ENCODE measurements around the gene NRF1.
A peak's percentile ranks its signal among the peaks of the same experiment; 100 is the strongest.

Gene NRF1

GRCh38 chr7:129772646-129773280 lies 161.2 kb downstream of the NRF1 start:
- no peak for DNase-seq

- DNase-seq: no peak
Observed at GRCh38 chr7:129773328-129773731, 161.8 kb downstream of the NRF1 start.

- DNase-seq: no peak
Observed at GRCh38 chr7:129773871-129774270, 162.4 kb downstream of the NRF1 start.

GRCh38 chr7:129774359-129774758 lies 162.8 kb downstream of the NRF1 start:
- DNase-seq: no peak

GRCh38 chr7:129774871-129775694 lies 163.6 kb downstream of the NRF1 start:
- DNase-seq: no peak

- DNase-seq: no peak
Observed at GRCh38 chr7:129775695-129776361, 164.3 kb downstream of the NRF1 start.

GRCh38 chr7:129776362-129776722 lies 164.8 kb downstream of the NRF1 start:
- DNase-seq: no peak

- DNase-seq: no peak
Observed at GRCh38 chr7:129777195-129777844, 165.8 kb downstream of the NRF1 start.

GRCh38 chr7:129777993-129778769 lies 166.7 kb downstream of the NRF1 start:
- no peak for DNase-seq

GRCh38 chr7:129778770-129779601 lies 167.5 kb downstream of the NRF1 start:
- no peak for DNase-seq

GRCh38 chr7:129779602-129780256 lies 168.2 kb downstream of the NRF1 start:
- DNase-seq: peak; percentile 21

- DNase-seq: peak; percentile 65
Observed at GRCh38 chr7:129780257-129780973, 168.9 kb downstream of the NRF1 start.

GRCh38 chr7:129780974-129781927 lies 169.7 kb downstream of the NRF1 start:
- DNase-seq: no peak

GRCh38 chr7:129781928-129782817 lies 170.7 kb downstream of the NRF1 start:
- no peak for DNase-seq

- no peak for DNase-seq
Observed at GRCh38 chr7:129782818-129783583, 171.5 kb downstream of the NRF1 start.

GRCh38 chr7:129783584-129783919 lies 172.0 kb downstream of the NRF1 start:
- no peak for DNase-seq

GRCh38 chr7:129784437-129784782 lies 172.9 kb downstream of the NRF1 start:
- DNase-seq: no peak
